ENCODE results near the gene ECI2.
A peak's percentile ranks its signal among the peaks of the same experiment; 100 is the strongest.
"Not testable (repeated sequence)": the region's sequence is repeated elsewhere in the genome, so short reads cannot be mapped to it uniquely, and the experiment has no call there.

The ECI2 gene

DNA sequence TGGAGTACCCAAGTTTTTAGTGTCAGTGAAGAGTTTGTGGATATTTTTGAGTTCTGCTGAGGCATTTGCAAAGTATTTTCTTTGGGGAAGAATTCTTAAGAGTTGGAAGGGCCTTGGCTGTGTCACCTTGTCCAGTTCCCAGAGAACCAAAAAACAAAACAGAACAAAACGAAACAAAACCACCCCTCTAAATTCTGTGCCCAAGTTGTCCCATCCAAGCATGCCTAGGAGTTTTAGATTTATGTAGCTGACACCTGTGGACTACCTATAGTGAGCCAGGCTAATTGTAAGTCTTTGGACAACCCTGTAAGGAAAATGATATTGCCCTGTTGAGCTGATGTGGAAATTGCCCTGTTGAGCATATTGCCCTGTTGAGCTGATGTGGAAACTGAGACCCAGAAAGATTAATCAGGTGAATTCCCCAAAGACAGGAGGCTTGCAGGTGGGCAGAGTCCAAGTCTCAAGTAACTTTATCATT is 1.0 kb upstream of the ECI2 start:
- no peak for DNase-seq

DNA sequence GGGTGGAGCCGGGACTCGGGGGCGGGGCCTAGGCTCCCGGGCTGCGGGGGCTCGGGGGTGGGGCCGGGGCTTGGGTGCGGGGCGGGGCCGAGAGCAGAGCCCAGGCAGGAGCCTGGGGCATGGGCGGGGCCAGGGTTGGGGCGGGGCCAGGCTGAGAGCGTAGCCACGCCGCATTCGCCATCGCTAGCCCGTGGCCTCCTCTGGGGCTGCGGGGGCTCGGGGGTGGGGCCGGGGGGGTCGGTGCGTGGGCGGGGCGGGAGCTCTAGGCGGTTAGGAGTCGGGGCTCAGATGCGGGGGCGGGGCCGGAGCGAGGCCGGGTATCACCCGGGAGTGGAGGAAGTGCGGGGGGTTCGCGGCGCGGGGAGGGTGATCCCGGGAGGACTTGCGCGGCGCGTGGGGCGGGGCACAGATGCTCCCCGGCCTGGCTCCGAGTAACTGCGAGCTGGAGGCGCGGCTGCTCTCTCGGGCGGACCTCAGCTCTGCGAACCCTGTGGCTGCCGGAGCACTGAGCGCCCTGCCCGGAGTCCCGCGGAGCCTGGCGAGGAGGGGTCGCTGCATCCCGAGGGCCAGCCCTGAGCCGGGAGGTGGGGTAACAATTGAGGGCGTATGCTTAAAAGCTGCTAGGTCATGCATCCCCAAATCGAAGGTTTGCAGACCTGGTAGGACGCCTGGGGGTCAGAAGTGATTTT is 434 bp upstream of the ECI2 start:
- DNase-seq = peak; percentile 96

DNA sequence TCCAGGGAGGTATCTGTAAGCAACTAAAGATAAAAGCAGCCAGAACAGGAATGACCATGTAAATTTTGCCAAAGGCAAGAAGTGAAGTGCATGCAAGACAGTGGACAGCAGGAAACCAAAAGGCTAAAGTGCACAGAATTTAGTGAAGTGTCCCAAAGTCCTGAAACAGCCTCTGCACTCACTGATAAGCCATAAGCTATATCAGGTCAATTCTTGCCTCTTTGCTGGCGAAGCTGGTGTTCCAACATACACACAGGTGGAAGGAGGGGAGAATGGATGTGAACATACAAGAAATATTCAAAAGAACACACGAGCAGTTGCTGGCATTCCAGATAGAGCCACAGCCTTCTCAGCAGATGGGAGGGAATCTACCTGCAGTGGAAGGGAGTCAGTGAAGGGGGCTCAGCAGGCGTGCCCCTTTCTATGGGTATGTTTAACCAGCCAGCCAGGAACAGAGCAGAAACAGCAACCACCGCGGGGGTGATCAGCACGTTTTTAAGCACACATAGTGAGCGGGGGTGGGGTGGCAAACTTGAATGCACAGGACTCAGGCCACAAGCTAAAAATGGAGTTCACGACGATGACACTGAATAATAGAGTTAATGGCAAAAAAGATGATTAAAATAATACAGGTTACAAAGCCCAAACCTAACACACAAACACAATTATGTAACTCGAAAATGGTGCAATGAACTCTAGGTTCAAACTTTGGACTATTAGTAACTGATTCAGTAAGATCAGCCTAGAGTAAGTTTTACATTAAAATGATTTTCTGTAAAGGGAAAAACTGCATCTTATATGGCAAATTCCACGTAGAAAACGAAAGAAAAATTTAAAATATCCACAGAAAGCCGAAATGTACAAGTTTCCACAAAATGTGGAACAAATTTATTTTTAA is 1.2 kb downstream of the ECI2 start:
- peak; percentile 7 for DNase-seq

DNA sequence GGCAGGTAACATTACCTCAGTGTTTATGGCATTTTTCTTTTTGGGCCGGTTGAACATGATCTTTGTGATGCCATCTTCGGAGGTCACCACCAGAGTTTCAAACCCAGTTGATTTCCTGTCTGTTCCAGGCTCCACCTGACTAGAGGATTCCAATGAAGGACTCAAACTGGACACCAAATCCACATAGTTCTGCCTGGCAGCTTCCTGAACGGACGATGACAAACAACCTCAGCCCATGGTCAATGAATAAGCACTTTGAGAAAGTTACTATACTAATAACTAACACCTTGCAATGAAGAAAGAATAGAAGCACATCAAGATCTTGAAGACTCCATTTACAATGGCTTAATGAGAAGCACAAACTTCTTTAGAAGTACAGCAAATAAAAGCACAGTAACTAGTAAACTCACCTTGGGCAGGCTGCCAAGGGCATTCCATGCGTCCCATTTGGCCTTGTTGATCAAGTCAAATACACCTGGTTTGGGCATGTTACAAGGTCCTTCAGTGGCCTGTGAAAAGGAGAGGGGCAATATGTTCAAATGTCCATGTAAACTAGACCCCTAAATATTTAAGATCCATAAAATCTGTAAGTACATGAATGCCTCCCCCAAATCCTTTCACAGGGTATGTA is 4.9 kb downstream of the ECI2 start:
- no peak for DNase-seq

DNA sequence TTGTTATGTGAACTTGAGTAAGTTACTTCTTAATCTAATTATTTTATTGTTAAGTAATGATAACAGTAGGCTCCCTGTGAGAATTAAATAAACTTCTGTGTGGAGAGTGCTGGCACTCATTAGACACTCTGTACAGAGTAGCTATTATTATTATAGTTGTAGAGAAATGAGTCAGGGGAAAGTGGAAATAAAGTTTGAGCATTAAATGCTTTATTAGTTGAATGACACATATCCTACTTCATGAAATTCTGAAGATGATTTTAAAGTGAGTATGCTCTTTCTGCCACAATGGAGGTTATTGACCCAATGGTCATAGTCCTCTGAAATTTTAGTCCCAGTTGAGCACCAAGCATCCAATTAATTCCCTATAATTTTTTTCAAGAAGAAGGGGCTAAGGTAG is 5.9 kb downstream of the ECI2 start:
- no peak for DNase-seq

DNA sequence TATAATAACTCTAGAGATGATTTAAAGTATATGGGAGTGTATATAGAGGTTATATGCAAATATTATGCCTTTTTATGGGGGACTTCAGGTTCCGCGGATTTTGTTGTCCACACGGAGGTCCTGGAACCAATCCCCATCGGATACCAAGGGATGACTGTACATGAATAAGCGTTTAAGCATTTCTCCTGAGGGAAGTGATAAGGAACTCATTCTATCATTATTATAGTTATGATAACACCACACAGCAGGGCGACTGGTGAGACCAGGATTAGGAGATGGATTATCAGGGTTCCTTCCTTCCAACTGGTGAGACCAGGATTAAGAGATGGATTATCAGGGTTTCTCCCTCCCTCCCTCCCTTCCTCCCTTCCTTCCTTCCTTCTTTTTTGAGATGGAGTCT is 6.6 kb downstream of the ECI2 start:
- no peak for DNase-seq

DNA sequence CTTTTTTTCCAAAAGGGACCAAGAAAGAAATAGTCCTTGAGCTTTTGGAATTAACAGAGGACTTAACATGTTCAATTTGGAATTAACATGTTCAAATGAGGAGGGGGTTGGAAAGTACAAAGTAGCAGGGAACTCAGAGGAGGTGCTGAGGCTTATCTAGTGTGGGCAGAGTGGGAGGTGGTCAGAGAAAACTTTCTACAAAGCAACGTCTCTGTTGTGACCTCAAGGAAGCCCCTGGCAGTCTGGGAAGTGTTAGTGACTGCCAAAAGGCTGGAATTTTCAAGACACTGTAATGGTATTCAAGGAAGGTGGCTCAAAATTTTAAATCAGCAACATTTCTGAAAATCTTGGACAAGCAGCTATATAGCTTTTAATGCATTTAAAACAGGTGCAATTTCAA is 7.3 kb downstream of the ECI2 start:
- DNase-seq = no peak

DNA sequence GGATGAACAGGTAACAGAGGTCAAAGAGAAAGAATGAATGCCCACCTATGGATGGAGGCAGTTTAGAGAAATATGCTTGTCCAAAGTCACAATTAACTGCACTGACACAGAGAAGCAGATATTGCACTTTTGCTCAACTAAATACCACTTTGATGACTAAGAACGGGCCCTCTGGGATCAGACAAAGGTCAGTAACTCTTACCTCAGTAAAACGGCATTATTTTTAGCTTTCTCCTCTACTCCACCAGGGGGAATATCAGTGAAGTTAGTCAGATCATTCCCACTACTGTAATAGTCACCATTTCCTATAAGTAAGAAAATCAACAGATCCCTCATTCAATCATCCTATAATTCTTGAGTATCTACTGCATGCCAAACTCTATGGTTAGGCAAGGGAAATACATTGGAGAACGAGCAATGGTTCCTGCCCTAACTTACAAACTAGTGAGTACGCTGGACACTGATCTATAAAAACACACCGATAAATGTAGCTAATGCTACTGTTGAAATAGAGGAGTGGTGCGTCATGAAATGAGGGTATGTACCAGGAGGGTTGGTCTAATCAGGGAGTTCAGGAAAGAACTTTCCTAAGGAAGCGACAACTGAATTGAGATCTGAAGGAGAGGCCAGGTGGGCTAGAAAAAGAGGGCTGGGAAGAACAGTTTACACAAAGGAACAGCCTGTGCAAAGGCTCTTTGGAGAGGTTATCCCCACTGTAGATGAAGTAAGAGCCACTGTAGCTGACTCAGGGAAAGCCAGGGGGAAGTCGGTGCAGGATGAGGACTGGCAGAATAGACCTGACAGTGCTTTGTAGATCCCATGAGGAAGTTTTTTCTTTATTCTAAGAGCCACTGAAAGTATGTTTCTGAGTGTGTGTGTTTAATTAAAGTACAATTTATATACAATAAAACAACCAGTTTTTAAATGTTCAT is 9.2 kb downstream of the ECI2 start:
- no peak for DNase-seq

DNA sequence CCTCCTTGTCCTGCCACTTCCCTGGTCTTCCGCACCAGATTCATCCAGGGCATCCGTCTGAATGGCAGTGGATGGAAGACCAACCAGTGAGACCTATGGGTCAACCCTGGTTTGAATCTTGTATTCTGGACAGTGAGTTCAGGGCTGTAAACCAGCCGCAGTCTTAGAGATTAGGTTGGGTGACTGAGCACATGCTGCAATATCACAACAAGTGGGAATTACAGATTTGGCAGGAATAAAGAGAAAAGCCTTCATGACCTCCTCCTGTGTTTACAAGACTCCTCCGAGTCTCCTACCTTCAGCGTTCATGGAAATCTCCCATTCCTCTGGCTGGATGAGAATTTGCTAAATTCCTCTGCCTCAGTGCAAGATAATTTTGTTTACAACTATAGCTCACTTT is 9.9 kb downstream of the ECI2 start:
- no peak for DNase-seq

DNA sequence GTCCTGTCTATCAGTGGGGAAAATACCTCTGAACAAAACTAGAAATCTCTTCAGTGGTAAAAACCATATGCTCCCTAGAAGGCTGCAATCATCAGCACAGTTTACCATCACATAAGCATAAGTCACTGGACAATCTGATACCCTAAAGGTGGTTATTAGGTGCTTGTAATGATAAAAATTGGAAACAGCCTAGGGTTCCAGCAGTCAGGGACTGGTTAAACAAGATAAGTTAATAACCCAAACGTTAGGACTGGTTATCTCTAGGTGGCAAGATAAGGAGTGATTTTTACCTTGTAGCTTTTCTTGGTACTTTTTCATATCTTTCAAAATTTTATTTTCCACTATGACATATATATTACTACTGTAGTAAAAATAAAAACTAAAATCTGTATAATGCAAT is 11.0 kb downstream of the ECI2 start:
- no peak for DNase-seq

DNA sequence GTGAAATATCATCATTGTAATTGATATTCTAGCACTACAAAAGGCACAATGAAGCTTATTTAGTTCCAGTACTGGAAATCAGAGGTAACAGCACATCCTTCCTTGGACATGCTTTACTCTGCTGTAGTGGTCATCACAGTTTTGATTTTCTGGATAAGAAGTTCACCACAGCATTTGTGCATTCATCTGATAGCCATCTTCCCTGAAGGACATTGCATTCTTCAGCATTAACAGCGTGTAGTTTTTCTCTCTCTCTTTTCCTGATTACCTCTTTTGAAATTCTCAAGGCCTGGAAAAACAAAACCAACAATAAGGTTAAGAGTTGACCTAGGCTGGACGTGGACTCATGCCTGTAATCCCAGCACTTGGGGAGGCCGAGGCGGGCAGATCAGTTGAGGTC is 19.6 kb downstream of the ECI2 start:
- no peak for DNase-seq

DNA sequence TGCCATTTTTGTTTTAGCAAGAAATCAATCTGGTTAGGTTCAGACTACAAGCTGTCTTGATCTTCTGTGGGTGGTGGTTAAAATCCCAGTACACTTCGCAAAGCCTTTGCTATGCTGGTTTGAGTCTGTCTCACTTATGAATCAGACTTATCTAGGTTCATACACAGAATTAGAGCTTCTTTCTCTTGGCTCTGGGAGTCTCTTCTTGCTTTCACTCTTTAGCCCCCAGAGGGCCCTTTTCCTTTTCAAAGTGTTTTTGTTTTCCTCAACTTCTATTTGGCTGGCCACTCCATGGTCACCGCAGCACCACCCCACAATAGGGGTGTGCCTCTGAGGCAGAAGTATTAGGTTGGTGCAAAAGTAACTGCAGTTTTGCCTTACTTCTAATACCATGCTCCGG is 21.3 kb downstream of the ECI2 start:
- DNase-seq = no peak

DNA sequence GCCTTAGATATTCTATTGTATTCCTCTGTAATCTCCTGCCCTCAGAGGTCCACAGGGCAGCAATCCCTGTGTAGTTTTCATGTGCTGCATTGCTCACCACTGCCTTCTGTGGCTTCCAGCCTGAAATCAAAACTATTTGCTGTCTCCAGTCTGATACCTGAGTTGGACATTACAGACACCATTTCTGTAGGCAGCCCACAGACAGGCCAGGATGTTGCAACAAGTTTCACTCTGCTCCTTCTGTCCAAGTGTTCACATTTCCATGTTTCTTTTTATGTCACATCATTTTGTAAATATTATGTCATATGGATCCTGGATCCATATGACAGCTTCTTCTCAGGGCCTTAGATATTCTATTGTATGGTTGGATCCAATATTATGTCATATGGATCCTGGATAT is 21.7 kb downstream of the ECI2 start:
- no peak for DNase-seq

DNA sequence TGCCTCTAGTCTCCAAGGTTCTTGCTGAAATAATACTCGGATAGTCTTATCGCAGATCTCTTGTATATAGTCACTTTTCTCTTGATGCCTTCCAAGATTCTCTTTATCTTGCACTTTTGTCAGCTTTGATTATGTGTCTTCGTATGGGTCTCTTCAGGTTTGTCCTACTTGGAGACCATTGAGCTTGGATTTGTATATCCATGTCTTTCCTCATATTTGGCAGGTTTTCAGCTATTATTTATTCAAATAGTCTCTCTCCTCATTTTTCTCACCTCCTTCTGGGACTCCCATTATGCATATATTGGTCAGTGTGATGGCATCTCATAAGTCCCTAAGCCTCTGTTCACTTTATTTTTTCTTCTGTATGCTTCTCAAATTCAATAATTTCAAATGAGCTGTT is 23.0 kb downstream of the ECI2 start:
- no peak for DNase-seq

DNA sequence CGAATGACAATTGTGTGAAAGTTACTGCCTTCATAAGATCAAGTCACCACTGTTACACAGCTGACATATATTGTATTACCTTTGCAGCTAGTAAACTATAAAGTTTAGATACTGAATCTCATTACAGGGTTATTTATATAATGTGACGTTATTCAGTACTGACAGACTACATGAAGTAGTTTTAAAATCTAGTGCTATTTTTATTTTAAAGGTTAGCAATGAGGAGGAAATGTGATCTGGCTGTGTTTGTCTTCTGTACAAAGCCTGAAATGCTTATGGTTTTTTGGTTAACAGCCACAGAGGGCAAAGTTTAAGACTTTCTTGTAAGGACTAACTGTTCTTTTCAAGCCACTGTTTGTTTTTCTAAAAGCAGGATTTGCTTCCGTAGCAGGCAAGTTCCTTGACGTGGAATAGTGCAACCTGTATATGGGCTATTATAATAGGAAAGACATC is 26.0 kb downstream of the ECI2 start:
- DNase-seq = not testable (repeated sequence)

DNA sequence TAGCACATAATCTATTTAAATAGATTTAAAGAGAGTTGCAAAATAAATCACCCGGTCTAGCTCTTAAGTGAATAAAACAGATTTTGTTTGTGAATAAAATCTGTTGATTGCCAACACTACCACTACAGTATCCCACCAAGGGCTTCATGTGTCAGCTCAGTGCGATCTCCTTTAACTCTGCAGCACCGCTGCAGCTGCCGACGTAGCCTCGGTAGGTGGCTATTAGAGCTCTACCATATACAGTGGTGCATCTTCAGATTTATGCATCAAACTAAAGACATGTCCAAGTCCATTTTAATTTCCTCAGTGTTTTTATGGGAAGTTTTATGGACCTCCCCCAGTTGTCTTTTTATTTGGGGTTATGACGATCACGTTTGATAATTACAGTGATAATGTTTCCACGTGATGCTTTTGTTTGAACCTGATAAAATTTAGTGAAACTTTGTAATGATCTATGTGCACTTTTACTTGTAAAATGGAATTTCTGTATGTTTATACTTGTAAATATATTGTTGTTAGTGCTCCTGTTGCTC is 26.7 kb downstream of the ECI2 start:
- no peak for DNase-seq

DNA sequence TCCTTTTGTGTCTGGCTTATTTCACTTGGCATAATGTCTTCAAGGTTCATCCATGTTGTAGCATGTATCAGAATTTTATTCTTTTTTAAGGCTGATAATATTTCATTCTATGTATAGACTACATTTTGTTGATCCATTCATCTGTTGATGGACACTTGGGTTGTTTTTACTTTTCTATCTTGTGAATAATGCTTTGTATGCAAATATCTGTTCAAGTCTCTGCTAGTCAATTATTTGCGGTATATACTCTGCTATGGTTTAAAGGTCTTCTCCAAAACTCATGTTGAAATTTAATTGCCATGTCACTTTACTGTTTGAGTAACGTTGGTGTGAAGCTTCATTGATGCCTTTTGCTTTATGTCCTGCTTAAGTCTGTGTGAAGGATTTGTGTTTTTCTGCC is 27.5 kb downstream of the ECI2 start:
- no peak for DNase-seq

DNA sequence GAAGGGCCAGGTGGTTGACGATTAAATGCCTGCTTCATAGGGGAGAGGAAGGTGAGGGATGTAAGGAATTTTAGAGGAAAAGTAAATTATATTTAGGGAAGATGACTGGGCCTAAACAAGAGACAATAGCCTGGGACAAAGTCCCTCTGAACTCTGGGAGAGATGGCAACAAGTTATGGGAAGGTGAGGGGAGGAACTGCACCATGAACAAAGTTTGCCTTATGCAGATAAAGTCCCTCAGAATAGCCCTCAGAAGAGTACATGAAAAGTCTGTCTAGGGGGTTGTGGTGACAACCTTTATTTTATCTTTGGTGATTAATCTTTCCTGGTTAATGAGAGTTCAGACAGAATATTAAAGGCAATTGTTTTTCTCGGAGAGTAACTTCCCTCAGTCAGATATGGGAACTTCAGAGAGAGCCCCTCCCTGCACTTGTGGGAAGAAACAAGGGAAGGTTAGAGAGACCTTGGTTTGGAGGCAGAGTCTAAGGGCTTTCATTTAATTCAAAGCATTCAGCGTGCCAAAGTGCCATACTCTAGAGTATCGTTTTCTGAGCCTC is 29.3 kb downstream of the ECI2 start:
- no peak for DNase-seq

DNA sequence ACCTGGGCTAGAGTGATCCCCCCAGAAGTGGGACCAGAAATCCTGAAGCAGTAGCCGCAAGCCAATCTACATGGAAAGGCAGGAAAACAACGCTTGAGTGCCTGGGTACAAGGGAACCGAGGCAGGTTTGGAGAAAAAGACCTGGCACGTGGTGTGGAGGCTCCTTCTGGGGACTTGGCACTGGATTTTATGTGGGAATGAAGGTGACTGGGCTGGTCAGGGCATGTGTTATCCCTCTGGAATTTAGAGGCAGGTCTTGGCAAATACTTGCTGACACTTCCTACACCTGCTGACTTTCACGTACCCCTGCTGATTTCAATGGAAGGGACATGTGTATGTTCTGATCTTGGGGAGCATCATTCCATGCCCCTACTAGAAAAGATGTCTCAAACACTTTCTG is 31.4 kb downstream of the ECI2 start:
- DNase-seq = no peak

DNA sequence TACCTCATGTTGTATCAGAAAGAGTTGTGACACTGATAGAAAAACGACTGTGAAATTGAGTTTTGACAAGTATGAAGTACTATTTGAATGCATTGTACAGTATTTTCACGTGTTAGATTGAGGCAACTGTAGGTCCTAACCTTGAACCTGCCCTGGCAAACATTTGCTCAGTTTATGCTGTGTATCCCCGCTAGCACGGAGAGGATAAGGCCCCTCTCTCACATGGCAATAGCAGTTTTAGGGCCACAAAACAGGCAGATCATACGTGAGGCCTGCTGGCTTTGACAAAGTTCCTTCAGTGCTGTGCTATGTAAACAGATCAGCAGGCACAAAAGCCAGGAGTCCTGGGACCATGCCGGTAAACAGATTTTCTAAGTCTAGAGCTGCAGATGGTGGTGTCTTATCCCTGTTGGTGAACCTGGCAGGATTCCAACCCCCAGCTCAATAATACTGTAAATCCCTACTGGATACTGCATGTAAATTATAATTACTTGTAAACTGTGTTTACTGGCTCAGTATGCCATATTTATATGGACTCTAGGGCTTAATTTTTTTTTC is 32.6 kb downstream of the ECI2 start:
- DNase-seq = no peak

DNA sequence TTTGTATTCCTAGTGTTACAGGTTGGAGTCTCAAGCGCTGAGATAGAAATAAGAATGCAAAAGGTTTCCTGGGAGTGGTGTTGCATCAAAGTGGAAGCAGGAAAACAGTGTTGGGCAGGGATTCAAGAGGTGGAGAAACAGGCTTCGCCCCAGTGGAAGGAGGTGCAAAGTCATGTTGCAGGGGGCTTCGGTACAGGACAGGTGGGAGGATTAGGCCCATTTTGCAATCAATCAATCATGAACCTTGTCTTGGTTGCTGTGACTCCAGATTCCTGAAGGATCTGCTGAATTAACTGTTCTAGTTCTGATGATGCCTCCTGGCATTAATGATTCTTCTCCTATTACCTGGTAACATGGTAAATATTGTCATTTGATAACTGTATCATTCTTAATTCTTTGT is 34.1 kb downstream of the ECI2 start:
- DNase-seq = no peak

DNA sequence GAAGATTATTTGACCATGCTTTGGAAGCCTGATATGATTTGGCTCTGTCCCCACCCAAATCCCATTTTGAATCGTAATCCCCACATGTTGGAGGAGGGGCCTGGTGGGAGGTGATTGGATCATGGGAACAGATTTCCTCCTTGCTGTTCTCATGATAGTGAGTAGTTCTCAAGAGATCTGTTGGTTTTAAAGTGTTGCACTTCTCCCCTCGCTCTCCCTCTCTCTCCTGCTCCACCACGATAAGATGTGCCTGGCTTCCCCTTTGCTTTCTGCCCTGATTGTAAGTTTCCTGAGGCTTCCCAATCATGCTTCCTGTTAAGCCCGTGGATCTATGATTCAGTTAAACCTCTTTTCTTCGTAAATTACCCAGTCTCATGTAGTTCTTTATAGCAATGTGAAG is 34.7 kb downstream of the ECI2 start:
- DNase-seq = no peak

Measured in activated gamma-delta T cell treated with Interleukin-2 at 50 U/mL for 16 hours (primary cell).